HG02970 (cell line): ENCODE data around the gene BPHL.
"Not testable (repeated sequence)": the region's sequence is repeated elsewhere in the genome, so short reads cannot be mapped to it uniquely, and the experiment has no call there.

Experiments
- ATAC-seq: cut with Tn5 transposase; IDR thresholded peaks from one replicate; pipeline ENCODE4 v1.9.1; 2021; ENCODE audit warnings: mild to moderate bottlenecking, moderate library complexity, moderate number of reproducible peaks; ENCODE audit not compliant: unreplicated experiment, low FRiP score

Gene BPHL

DNA sequence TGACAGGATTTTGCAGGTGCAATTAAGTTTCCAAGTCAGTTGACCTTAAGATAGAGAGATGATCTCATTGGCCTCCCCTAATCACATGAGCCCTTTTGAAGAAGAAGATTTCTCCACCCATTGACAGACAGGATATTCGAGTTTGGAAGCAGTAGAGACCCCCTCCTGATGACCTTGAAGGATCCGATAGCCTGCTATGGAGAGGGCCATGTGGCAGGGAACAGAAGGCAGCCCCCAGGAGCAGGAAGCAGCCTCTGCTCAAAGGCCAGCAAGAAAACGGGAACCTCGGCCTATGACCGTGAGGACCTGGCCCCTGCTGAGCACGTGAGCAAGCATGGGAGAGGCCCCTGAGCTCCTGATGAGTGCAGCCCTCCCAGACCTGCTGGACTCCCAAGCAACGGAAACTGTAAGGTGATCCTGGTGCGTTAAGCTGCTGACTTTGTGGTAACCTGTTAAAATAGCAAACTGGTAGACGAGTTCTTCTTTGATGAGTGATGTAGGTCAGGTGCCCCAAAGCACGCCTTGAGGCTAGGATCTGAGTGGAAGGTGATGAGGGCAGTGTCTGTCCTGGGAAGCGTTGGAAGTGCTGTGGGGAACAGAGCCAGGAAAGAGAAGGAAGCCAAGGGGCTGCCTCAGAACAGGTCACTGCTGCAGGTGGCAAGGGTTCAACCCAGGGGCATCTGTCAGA, 57.3 kb downstream of the BPHL start:
- ATAC-seq = no peak

DNA sequence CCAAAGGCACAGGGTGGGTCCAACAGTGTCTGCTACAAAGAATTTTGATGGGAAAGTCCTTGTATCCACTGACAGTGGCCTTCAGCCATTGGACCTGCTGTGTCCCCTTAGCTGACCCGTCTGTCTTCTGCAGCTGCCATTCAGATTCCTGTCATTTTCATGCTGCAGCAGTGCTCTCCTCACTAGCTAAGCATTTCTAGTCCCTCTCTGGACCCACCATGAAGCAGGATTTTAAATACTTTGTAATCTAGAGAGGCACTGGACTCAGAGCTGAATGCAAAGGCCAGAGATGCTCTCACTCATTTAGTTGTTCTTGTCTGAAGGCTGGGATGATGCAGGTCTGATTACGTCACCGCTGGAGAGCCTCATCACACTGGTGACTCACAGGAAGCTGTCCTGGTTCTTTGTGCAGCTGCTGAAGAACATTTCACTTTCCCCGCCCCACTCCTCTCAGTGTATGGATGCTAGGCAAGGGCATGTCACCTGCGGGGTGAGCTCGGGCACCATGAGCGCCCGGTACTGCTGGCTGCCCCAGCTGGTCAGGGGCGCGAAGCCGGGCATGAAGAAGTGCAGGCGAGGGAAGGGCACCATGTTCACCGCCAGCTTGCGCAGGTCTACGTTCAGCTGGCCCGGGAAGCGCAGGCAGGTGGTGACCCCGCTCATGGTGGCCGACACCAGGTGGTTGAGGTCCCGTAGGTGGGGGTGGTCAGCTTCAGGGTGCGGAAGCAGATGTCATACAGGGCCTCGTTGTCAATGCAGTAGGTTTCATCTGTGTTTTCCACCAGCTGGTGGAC, 58.2 kb downstream of the BPHL start:
- ATAC-seq = no peak

DNA sequence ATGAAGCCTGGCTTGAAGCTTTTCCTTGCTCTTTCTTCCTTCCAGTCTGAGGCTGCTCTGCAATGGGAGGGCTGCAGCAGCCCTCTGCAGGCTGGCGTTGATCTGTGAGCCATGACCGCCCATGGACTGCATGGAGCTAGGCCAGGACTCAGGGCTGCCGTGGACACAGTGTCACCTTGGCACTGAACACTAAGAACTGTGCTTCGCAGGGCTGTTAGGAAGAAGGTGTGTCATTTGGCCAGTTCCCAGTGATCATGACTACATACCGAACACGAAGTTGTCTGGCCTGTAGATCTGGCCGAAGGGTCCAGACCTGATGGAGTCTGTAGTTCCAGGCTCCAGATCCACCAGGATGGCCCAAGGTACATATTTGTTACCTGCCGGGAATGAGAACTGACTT, 60.2 kb downstream of the BPHL start:
- ATAC-seq = not testable (repeated sequence)

DNA sequence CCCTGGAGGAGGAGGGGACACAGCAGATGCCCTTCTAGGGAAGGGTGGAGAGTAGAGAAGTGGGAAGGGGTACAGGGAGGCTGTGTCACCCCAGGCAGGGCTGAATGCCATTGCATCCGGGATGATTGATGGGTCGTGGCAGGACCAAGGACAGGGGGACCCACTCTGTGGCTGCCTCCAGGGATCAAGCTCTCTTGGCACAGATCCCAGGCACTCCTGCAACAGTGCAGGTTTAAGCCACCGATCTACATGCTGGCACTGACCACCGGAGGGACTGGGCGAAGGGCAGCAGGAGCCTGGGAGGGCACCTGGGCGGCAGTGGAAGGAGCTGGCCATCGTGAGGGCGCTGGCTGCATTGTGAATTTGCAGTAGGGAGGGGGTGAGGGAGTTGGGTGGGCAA, 61.4 kb downstream of the BPHL start:
- not testable (repeated sequence) for ATAC-seq

DNA sequence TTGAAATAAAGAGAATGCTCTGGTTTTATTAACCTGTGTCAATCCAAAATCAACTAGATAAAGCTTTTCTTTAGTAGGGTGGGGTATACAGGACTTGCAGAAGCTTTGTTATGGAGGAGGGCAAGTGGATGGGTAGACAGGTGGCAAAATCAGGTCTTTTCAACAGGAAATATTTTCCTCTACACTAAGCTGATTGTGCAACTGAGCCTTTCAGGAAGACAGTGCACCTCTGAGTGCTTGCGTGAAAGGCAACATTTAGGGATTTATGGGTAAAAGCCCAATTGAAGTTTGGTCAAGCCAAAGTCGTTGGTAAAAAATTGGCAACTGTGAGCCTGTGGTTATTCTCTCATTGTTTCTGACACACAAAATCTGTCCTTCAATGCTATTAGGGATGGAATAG, 62.6 kb downstream of the BPHL start:
- ATAC-seq = no peak

DNA sequence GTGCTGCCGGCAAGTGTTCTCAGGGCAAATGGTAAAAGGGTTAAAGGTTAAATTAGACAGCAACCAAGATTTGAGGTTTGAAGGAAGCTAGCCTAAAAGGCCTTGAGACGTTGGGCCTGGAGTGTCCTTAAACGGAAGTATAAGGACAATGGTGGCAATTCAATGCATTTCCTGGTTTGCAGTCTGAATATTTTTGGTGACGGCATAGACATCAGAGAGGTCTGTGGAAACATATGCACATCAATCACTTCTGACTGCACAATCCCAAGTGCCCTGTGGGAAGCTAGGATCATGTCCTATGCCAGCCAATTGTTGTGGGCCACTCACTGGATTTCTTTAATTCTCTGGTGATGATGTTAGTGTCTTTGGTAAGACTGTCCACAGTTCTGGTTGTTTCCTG, 64.6 kb downstream of the BPHL start:
- ATAC-seq = no peak

DNA sequence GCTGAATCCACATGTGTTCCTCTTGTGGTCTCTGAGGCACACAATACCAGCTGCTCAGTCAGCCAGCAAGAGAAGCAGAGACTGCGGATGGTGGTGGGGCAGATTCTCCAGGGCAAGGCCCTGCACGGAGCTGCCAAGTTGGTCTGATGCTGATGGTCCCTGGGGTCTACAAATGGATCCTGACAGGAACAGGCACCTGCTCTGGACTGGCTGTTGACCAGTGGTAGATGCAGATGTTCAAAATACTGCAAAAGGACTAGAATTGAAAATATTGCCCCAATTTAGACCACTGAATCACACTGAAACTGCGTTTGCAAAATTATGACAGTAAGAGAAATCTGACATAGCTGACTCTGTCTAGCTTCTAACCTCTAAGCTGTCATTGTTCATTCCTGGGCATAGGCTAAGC, 68.5 kb downstream of the BPHL start:
- ATAC-seq = no peak

DNA sequence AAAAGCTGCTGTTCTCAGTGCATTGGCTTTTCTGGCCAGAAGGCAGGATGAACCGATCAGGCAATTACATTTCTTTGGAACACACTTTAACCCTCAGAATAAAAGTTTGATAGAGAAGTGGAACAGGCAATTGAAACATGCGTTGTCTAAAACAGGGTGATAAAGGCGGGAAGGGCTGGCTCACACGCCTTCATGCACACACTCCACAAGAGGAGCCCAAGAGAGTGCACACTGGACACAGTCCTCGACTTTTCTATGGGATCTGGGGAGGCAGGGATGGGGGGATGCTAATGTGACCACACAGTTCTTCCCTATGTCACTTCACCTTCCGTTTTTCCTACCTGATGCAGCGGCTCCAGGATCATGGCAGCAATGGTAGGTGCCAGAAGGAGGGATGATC, 69.8 kb downstream of the BPHL start:
- ATAC-seq = no peak

DNA sequence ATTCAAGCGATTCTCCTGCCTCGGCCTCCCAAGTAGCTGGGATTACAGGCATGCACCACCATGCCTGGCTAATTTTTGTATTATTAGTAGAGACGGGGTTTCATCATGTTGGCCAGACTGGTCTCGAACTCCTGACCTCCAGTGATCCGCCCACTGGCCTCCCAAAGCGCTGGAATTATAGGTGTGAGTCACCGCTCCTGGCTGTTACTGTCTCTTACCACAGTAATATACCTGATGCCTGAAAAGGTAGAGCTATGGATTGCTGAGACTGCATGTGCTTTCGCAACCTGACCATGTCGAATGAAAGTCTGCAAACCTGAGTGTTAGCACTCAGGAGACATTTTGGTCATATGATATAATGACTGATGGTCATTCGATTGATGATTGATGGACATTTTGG, 70.7 kb downstream of the BPHL start:
- ATAC-seq = not testable (repeated sequence)

DNA sequence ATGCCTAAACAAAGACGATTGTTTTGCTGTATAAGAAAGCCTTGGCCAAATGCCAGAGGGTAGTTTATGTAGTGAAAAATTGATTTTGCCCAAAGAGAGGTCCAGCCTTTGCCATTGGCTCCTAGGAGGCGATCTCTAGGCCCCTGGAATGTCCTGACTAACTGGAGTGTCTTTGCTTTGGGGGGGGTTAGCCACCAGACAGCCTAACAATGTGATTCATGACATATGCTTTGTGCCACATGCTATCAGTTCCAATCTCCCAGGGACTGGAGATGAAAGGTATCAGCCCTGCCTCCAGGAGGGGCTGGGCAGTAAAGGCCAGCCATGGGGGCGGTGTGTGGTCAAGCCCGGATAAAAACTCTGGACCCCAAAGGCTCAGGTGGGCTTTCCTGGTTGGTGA, 71.5 kb downstream of the BPHL start:
- no peak for ATAC-seq

DNA sequence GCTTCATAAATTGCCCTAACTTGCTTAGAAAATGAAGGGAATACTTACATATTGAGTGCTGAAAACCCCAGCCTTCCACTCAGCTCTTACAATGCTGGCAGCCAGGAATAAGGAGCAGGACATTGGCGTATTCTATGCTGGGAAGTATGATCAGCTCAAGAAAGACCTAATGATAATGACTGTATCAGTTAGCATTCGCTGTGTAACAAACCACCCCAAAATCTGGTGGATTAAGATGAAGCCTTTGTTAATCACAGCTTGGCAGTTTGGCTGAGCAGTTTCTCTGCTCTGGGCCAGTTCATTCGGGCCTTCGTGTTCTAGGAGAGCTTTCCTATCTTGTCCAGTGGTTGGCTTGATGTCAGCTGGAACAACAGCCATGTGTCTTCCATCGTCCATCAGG, 72.3 kb downstream of the BPHL start:
- no peak for ATAC-seq

DNA sequence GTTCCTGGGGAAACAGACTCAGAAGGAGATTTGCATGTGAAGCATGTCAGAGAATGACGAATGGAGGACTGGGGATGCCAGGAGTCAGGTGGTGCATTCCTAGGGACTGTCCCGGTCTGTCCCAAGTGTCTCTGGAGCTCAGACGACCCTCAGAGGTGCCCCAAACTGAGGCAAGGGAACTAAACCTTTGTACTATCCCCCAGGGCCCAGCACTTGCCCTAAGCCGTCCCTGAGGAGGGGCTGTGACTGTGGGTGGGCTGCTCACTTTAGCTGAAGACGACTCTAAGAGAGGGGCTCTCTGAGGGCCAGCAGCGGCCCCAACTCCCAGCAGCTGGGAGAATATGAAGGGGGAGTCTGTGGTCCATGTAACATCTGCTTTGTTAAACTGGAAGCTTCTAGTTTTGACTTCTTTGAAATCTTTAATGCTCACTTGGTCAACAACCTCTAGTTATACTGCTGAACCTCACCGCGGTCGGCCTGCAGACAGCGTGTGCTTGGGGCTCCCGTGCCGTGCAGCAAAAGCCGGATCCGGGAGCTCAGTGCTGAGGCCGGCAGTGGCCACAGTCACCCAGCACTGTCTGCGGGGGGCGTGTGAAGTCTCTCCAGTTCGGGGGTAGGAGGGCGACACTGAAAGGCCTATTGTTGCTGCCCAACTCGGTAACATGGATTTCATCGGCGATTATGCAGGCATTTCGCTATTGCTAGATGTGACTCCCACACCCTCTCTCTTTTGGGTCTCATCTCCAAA, 74.8 kb downstream of the BPHL start:
- ATAC-seq = no peak

DNA sequence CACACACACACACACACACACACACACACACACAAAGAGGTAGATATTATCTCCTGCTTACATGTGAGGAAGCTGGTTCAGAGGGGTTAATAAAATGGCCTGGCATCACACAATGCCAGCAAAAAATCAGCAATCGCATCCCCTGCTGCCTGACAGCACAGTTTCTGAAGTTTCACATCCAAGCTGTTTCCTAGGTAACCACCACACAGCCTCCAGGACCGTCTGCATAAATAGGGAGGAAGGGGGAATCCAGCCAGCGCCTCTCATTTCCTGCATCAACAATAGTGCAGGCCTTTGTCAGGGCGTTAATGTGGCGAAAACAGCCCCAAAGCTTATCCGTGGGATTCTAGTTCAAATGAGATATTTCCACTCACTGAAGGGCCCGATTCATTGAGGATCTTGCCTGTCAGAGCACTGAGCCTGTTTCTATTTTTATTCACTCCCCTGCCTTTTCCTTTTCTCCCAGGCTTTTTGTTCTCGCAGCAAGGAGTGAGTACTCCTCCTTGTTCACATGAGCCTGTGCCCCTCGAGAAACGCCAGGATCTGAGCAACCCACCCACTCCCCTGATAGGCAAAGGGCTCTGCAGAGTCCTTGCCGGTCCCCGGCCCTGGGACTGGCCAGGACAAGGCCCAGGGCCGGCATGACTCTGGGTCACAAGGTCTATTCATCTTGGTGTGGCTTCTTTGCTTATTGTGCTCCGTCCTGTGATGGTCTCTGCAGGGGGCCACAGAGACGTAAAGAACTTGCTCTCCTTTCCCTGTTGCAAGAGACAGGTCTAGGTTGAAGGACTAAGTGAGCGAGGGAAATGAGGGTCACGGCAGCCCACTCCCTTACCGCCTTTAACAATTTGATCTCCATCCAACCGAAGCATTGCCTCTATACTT, 76.3 kb downstream of the BPHL start:
- ATAC-seq = no peak

DNA sequence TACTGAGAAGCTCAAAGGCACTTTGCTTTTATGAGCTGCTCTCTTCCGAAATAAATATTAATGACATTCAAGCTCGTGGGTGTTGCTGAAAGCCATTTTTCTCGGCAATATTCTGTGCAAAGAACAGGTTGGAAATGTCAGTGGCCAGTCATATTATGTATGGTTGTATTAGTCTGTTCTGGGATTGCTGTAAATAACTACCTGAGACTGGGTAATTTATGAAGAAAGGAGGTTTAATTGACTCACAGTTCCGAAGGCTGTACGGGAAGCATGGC, 76.8 kb downstream of the BPHL start:
- ATAC-seq = no peak

DNA sequence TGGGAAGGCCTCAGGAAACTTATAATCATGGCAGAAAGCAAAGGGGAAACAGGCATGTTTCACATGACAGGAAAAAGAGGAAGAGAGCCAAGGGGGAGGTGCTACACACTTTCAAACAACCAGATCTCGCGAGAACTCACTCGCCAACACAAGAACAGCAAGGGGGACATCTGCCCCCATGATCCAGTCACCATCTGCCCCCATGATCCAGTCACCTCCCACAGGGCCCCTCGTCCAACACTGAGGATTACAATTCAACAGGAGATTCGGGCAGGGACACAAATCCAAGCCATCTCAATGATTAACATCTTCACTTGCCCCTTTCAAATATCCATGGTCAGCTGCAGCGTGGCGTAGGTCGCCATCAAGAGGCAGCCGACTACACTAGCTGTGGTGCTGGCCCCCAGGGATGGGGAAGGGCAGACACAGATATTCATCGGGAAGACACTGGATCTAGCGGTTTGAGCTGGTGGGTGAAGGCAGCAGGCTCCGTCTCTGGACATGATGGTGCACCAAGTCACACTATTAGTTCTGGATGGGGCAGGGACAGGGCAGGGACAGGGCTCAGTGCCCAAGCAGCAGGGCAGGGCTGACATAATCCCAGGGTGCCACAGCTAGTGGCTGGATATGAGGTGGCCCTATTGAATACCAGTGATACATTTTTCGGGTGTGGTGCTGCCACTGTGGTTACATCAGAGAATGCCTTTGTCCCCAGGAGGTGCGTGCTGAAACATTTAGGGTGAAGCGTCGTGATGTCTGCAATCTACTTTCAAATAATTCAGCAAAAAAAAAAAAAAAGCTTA, 77.4 kb downstream of the BPHL start:
- no peak for ATAC-seq

DNA sequence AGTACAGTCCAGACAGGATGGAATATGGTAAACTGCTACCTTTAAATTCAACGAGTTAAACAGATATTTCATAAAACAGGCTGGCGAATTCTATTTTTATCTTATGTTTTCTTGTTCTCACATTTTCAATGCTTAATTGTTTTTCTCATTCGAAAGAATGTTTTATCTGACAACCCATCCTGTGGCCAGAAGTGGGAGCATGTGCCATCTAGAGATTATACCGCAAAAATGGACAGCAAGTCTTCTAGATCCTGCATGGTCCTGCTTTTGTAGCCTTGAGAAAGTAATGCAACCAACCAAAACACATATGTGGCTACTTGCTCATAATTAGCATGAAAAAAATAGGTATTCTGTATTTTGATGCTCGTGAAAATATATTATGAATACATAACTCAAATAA, 78.3 kb downstream of the BPHL start:
- no peak for ATAC-seq

DNA sequence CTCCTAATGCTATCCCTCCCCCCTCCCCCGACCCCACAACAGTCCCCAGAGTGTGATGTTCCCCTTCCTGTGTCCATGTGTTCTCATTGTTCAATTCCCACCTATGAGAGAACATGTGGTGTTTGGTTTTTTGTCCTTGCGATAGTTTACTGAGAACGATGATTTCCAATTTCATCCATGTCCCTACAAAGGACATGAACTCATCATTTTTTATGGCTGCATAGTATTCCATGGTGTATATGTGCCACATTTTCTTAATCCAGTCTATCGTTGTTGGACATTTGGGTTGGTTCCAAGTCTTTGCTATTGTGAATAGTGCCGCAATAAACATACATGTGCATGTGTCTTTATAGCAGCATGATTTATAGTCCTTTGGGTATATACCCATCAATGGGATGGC, 79.2 kb downstream of the BPHL start:
- ATAC-seq = not testable (repeated sequence)

DNA sequence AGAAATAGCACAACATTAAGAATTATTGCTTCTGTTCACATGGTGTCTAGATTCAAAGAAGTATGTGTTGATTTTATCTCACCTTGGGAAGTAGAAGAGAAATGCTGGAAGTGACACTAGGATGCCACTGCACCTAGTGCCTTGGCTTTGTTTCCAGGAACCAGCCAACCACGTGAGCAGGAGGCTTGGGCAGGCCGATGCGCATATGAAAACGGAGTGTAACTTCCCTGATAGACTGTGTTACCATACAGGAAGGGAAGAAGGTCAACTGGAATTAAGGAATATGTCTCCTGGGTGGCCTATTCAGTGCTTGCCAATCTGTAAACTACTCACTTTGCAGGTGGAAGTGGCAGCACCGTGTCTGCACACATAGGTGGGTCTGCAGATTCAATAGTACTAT, 80.9 kb downstream of the BPHL start:
- ATAC-seq = no peak

DNA sequence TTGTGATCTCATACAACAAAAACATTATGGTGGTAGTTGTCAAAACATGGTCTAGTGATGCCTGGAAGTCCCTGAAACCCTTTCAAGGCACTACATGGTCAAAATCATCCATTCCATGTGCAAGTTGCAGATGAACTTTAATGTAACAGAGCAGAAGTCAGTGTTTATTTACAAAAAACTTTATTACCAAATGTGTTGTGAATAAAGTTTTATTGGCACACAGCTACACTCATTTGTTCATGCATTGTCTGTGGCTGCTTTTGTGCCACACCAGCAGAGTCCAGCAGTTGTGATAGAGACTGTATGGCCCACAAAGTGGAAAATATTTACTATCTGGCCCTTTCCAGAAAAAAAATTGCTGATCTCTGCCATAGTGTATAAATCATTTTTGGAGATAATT, 82.2 kb downstream of the BPHL start:
- ATAC-seq = no peak

DNA sequence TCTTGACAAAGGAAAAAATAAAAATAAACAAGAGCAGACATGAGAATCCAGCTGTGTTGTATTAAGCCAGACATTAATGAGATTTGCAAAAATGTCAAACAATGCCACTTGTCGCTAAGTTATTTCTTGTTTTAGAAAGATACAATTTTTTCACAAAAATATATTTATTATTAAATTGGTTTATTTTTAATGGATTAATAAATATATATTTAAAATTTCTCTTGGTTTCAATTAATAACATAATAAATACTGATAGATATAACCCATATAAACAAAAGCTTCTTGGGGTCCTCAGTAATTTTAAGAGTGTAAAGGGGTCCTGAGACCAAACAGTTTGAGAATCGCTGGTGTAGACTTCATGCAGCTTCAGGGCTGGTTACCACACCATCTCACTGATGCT, 82.9 kb downstream of the BPHL start:
- ATAC-seq = no peak
